HG02571 (cell line): ENCODE data around the gene LGMN.

ENCODE experiments used
- ATAC-seq: cut with Tn5 transposase; IDR thresholded peaks from one replicate; pipeline ENCODE4 v1.9.1; 2021; ENCODE audit warnings: mild to moderate bottlenecking, moderate library complexity; ENCODE audit not compliant: unreplicated experiment

The LGMN gene

DNA sequence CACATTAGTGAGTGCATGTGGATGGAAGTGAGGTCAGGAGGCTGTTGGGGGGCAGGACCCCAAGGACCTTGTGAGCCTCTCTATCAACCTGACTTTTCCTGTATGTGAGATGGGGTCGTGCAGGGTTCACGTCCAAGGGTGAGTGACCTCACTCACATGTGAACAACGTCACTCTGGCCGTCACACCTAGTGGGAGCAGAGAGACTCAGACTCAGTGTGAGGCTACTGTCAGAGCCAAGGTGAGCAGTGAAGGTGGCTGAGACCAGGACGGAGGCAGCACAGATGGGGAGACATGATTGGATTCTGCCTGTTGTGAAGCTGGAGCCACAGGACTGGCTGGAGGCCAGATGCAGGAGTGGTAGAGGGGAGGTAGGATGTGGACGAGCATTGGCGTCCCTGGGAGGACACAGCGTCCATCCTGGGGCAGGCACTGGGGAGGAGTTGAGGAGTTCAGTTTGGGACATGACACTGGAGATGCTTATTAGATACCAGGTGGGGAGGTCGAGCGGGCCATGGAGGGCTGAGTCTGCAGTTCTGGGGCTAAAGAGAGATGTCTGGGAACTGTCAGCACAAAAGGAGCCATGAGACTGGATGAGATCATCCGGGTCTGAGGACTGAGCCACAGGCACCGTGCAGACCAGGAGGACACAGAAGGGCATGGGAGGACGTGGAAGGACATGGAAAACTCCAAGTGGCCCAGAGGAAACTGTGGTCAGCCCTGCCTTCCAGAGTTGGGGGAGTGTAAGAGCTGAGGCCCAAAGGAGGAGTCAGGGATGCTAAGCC, 92.8 kb downstream of the LGMN start:
- no peak for ATAC-seq

- no peak for ATAC-seq
Observed at GRCh38 chr14:92654239-92654901, 94.1 kb downstream of the LGMN start.
